Retinal pigment epithelial cell (primary cell): ENCODE measurements around the gene ASAP2.

ENCODE experiments used
- DNase-seq: peaks from one replicate; pipeline ENCODE4 v3.0.0-alpha.2; 2010; ENCODE audit warnings: low read depth
- H3K4me3 ChIP-seq: 2 replicates; pipeline ENCODE4 v1.5.1; 2011; ENCODE audit warnings: mild to moderate bottlenecking, low read length, control low read depth, moderate library complexity
- TF ChIP-seq, protein P1 (sequence below): conservative IDR thresholded peaks from 2 replicates; pipeline ENCODE4 v1.5.1; 2011; ENCODE audit warnings: low read depth, low read length, control low read depth, inconsistent platforms

Gene ASAP2

DNA sequence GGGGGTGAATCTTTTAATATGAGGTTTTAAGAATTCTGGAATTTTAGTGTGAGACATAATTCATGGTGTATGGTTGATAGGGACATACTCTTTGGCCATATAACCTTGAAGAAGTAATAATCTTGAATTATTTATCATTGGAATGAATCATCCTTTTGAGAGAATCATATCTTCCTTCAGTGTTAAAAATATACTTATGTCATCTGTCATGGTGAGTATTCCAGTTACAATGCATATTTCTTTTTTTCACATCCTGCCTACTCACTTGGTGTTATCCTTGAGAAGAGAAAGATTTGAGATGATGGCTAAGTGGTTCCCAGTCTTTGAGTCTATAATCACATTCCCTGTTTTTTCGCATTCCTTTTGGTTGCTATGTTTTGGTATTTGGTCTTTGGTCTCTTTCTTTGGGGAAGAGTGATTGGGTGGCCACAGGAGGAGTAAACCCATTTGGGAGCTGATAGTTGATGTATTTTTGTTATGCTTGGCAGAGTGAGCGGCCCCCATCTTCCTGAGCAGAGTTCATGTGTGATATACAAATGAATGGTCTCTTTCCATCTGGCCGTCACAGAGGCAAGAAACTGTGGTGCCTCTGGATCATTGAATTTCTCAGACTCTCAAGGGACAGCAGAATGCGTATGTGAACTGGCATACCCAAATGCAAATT lies 21.6 kb downstream of the ASAP2 start:
- DNase-seq = no peak
- TF ChIP-seq, protein P1, sequence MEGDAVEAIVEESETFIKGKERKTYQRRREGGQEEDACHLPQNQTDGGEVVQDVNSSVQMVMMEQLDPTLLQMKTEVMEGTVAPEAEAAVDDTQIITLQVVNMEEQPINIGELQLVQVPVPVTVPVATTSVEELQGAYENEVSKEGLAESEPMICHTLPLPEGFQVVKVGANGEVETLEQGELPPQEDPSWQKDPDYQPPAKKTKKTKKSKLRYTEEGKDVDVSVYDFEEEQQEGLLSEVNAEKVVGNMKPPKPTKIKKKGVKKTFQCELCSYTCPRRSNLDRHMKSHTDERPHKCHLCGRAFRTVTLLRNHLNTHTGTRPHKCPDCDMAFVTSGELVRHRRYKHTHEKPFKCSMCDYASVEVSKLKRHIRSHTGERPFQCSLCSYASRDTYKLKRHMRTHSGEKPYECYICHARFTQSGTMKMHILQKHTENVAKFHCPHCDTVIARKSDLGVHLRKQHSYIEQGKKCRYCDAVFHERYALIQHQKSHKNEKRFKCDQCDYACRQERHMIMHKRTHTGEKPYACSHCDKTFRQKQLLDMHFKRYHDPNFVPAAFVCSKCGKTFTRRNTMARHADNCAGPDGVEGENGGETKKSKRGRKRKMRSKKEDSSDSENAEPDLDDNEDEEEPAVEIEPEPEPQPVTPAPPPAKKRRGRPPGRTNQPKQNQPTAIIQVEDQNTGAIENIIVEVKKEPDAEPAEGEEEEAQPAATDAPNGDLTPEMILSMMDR = no peak
- H3K4me3 ChIP-seq = no peak overlapping the region

GRCh38 chr2:9228781-9229469 lies 22.3 kb downstream of the ASAP2 start:
- TF ChIP-seq, protein P1 = no peak
- H3K4me3 ChIP-seq = no peak overlapping the region
- no peak for DNase-seq

- TF ChIP-seq, protein P1 = no peak
- no peak for DNase-seq
- no peak overlapping the region for H3K4me3 ChIP-seq
Observed at GRCh38 chr2:9229470-9229820, 22.8 kb downstream of the ASAP2 start.

DNA sequence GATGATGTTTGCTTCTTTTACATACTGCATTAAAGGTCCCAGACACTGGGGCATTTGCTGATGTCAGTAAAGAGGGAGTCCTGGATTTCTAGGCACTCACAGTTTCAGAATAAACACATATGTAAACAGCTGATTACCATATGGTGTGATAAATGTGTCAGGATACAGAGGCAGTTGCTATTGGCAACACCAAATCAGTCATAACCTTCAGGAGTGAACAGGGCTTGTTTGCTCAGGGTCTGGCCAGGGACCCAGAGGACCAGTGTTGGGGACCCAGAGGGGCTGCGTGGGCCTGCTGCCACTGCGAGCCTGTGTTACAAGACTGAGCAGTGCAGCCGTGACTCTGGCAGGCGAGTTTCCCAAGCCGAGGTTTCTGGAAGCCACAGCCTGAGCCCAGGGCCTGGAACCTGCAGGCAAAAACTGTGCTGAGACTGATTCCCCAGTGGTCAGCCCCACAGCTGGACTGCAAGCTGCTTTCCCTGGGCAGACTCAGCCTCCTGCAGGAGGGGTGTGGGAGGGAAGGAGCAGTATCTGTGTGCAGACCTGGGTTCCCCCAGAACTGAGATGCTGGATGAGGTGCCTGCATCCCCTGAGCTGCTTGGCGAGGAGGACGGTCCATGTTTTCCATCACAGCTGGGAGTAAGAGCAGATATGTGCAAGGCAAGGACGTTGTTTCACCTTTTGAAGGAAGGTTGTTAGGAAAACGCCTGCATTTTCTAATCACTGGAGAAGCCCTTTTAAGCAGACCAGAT lies 23.6 kb downstream of the ASAP2 start:
- H3K4me3 ChIP-seq = no peak overlapping the region
- DNase-seq = no peak
- TF ChIP-seq, protein P1 = no peak

DNA sequence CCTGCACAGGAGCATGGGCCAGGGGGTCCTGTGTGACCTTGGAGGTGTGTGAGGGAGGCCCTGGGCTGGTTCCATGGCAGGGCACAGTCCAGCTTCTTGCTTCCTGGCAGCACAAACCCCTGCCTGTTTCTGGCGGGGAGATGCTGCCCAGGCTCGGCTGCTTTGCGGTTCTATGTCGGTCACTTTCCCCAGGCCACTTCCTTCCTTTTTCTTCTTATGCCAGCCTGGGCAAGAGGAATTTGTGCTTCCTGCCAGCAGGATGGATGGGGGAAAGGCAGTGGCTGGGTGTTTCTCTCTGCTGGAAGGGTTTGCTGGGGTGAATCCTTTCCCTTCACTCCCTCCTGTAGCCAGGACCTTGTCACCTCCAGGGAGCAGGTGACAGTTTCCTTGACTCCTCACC lies 24.3 kb downstream of the ASAP2 start:
- TF ChIP-seq, protein P1 = no peak
- DNase-seq = no peak
- H3K4me3 ChIP-seq = no peak overlapping the region

DNA sequence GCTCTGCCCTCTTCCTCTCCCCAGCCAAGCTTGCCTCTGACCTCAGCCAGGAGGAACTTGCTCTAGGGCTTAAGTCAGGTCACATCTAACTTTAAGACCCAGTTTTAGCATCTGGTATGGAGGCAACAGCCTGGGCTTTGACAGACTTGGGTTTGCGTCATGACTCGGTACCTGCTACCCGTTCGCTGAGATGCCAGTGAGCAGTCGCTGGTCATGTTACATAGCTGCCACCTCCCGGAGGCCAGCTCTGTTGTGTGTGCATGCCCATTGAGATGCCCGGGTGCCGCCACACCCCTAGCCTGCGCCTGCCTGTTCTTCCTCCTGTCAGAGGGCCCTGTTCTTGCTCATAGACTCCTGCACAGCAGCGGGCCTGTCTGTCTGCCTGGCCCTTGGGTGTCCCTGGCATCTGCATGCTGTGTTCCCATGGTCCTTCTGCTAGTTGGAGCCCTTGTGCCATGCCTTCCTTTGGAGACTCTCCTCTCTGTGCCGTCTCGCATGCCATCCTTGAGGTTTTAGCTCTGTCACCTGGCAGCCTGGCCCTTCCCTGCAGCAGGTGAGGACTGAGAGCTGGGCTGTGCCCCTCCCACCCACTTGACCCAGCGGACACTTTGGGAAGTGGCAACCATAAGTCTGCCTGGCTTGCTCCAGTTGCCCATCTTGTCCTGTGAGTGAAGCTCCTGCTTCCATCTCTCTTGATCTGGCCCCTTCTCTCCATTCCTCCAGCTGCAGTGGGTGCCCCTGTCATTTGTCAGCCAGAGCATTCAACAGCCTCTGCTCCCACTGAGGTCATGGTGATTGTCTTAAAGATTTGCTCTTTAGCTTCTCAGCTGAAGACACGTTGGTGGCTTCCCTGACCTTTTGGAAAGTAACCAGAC lies 24.9 kb downstream of the ASAP2 start:
- H3K4me3 ChIP-seq = no peak overlapping the region
- TF ChIP-seq, protein P1 = no peak

More for the DNA sequence above, 24.9 kb downstream of the ASAP2 start:
- DNase-seq = no peak
